22Rv1 (cell line): ENCODE results near the gene ZNF275.

Source experiments
- ZFX ChIP-seq: fragments of 450-650 bp; IDR thresholded peaks from 2 replicates; pipeline ENCODE4 v1.6.1; 2017; ENCODE audit warnings: antibody characterized with exemption, borderline replicate concordance
- TF ChIP-seq, protein P1 (sequence below): fragments of 450-650 bp; IDR thresholded peaks from 2 replicates; pipeline ENCODE4 v1.5.1; 2017; ENCODE audit warnings: mild to moderate bottlenecking

DNA sequence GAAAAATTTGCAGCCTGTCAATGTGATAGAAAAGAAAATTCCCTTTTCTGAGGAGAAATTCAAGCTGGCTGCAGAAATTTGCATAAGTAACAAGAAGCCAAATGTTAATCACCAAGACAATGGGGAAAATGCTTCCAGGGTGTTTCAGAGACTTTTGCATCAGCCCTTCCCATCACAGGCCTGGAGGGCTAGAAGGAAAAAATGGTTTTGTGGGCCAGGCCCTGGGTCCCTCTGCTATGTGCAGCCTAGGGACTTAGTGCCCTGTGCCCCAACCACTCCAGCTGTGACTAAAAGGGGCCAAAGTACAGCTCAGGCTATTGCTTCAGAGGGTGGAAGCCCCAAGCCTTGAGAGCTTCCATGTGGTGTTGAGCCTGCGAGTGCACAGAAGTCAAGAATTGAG lies 23.9 kb downstream of the ZNF275 start:
- TF ChIP-seq, protein P1, sequence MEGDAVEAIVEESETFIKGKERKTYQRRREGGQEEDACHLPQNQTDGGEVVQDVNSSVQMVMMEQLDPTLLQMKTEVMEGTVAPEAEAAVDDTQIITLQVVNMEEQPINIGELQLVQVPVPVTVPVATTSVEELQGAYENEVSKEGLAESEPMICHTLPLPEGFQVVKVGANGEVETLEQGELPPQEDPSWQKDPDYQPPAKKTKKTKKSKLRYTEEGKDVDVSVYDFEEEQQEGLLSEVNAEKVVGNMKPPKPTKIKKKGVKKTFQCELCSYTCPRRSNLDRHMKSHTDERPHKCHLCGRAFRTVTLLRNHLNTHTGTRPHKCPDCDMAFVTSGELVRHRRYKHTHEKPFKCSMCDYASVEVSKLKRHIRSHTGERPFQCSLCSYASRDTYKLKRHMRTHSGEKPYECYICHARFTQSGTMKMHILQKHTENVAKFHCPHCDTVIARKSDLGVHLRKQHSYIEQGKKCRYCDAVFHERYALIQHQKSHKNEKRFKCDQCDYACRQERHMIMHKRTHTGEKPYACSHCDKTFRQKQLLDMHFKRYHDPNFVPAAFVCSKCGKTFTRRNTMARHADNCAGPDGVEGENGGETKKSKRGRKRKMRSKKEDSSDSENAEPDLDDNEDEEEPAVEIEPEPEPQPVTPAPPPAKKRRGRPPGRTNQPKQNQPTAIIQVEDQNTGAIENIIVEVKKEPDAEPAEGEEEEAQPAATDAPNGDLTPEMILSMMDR = no peak
- no peak for TF ChIP-seq ZFX
